ENCODE measurements around the gene SLC35E2B.
"Not testable (repeated sequence)": the region's sequence is repeated elsewhere in the genome, so short reads cannot be mapped to it uniquely, and the experiment has no call there.

Gene SLC35E2B

GRCh38 chr1:1672181-1672965 lies 20.2 kb downstream of the SLC35E2B start:
- DNase-seq = no peak

GRCh38 chr1:1671365-1672119 lies 21.1 kb downstream of the SLC35E2B start:
- no peak for DNase-seq

- no peak for DNase-seq
Measured at GRCh38 chr1:1670866-1671265, 21.7 kb downstream of the SLC35E2B start.

GRCh38 chr1:1669468-1670440 lies 22.8 kb downstream of the SLC35E2B start:
- no peak for DNase-seq

GRCh38 chr1:1666526-1666925 lies 26.1 kb downstream of the SLC35E2B start:
- DNase-seq = no peak

DNA sequence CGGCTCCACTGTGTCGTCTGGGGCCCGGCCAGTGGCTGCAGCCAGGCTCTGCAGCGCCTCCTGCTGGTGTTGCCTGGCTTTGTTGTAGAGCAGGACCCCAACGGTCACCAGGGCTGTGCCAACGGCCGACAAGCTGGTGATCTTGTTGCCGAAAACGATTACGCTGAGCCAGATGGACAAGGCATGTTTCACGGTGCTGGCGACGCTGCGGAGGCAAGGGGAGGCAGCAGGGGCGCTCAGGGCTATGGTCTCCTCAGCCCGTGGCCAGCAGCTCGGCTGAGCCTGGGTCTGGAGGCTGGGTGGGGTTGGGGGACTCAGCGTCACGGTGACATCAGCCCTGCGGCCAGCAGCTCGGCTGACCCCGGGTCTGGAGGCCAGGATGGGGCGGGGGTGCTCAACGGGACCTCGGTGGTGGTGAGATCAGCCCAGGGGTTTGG lies 26.8 kb downstream of the SLC35E2B start:
- DNase-seq = no peak

DNA sequence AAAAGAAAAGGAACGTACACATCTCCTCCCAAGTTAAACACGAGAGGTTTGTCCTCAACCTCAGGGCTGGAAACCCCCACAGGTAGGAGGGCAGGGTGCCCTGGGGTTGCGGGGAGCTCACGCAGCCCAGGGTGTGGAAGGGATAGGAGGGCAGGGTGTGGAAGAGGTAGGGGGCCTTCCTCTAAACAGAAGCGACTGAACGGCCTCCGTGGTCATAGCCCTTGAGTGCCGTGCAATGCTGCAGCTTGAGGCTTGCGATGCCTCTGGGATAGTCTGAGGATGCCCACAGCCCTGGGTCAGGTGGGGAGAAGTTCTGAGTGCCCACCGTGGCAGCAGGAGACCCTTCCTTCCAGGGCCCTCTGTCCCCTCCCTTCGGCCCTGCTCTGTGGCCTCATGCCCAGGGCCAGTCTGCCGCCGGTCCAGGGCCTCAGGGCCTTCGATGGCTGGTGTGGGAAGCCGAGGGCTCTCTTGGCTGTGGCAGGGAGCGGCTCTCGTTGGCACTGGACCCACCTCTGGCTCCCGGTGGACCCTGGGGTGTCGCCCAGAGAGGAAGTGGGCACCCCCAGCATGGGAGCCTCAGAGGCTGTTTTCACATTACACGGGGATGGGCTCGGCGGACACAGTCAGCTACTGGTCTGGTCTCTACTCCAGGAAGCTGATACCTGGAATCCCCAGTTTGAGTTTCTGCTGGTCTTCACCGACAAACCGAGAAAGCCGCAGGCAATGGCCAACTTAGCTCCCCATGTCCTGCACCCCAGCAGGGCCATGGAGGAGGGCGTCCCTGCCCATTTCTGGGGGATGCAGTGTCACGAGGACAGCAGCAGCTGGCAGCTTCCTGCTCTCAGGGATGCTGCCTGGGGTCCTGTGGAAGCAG lies 27.4 kb downstream of the SLC35E2B start:
- no peak for DNase-seq

GRCh38 chr1:1664318-1664717 lies 28.3 kb downstream of the SLC35E2B start:
- not testable (repeated sequence) for DNase-seq

DNA sequence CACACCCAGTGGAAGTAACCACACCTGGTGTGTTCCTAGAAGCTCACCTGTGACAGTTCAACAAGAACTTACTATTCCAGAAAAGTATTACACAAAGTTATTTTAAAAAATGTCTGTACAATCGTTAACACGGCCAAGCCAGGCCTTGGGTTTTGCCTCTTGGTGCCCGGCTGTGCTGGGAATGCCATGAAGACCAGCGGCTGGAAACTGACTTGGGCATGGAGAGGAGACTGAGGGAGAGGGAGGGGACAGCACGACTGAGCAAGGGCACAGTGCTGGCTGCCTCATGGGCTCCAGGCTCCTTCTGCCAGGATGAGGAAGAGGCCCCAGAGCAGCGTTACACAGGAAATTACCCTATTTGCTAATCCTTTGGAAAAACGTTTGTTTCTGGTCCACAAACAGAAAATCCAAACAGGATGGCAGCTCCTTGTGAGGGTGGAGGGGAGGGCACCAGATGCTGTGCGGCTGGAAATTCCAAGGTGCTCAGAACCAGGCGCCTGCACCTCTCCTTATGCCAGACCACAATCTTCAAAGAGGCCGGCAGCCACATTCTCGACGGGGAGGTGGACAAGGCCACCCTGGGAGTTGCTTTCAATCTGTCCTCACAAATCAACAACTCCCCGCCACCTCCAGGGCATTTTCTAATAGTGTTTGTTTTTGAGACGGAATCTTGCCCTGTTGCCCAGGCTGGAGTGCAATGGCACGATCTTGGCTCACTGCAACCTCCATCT lies 29.6 kb downstream of the SLC35E2B start:
- not testable (repeated sequence) for DNase-seq

- not testable (repeated sequence) for DNase-seq
Measured at GRCh38 chr1:1662392-1662791, 30.2 kb downstream of the SLC35E2B start.

DNA sequence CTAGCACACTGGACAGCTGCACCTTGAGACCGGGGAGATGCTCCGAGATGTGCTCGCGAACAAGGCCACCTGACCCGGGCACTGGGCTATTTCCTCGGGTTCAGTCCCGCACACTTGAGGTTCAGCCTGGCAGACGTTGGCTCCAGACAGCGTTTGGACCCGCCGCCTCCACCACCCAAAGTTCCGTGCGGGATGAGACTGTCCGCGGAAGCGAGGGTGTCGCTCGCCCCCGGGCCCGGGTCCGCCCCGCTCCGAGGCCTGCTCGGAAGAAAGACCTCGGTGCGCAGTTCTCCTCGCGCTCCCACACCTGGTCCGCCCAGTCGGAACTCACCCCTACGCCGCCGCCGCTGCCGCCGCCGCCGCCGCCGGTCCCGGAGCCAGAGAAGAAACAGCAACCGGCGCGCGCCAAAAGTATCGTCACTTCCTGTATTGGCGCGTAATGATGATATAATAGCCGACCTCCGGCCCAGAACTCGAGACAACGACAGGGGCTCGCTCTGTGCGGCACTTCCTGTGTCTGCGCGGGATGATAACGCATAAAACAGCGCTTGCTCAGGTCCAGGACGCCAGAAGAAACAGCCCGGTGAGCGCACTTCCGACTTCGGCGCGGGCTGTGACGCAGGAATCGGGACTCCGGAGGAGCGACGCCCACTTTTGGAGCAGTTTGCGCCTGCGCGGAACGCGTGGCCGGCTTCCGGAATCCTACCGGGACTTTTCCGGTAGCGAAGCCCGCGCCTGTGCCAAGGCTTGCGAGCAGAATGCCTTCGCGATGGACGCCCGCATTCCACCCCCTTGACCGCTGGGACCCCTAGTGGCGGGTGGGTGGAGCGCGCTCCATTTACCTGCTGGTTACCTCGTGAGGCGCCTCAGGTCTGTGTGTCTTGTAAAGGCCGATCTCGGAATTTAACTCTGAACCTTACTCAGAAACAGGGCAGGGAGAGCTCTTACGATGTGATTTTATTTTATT lies 33.7 kb downstream of the SLC35E2B start, which contains the start of gene CDK11B:
Gene CDK11B, minus strand, starts transcription at position 422 of the 967 bp plus-strand sequence. CDS start 1,519 bp downstream, outside the sequence.
- peak; percentile 44 for DNase-seq

DNA sequence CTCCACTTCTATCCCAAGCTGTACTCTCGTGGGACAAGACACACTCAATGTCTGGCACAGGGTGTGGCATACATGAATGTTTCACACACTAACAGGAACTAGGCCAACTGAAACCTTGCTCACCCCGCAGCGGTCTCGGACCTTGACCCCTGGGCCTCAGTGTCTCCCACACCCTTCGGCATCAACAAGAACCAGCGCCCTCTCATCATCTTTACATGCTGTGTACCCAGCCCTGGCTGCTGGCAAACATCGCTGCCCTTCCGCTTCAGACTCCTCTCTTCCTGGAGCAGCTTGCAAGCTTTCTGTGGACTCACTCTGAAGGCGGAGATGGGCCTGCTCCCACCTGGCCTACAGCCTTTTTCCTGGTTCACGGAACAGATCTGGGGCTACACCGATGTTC lies 44.3 kb downstream of the SLC35E2B start:
- DNase-seq = not testable (repeated sequence)

DNA sequence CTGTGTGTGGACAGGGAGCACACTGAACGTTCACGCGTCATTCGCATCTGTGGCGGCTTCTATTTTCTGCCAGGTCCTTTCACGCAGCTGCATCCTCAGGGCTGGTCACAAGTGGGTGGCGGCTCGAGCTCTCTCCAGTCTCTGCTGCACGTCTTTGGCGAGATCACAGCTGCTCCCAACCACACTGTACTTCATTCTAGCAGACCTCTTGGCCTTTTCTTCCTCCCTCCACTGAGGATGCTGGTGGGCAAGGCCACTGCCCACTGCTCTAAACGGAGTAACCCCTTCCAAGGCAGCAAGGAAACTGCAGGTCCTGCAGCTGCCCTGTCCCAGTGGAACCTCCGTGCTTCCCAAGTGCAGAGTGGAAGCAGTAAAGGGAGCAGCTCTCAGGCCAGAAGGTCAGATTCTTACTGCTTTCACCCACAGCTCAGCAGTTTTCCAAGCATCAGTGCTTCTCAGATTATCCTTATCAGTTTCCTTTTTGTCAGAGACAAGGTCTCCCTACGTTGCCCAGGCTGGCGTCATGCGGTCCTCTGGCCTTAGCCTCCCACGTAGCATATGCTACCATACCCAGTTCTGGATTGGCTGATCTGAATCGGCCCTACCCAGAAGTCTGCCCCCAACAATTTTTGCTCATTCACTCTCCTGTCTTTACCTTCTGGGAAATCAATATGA lies 44.9 kb downstream of the SLC35E2B start:
- DNase-seq = not testable (repeated sequence)

GRCh38 chr1:1646326-1646725 lies 46.3 kb downstream of the SLC35E2B start:
- not testable (repeated sequence) for DNase-seq

- not testable (repeated sequence) for DNase-seq
Measured at GRCh38 chr1:1640711-1641461, 51.7 kb downstream of the SLC35E2B start.

DNA sequence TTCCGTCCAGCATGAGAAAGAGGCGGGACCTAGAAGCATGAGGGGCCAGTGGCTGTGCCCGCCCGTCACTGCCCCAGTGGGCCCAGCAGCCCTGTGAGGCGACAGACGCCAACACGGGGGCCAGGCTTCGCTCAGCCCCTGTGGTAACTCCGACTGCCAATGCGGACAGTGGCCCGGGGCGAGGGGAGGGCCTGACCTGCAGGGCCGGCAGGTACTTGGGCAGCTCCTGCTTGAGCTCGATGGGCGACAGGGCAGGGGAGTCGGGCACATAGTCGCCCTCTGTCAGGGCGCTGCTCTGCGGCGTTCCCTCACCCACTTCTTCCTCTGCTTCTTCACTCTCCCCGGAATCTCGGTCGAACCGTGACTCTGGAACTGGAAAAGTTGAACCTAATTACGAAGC lies 52.5 kb downstream of the SLC35E2B start:
- not testable (repeated sequence) for DNase-seq

- DNase-seq = not testable (repeated sequence)
Measured at GRCh38 chr1:1639368-1639767, 53.2 kb downstream of the SLC35E2B start.

- DNase-seq = not testable (repeated sequence)
Measured at GRCh38 chr1:1638528-1638927, 54.1 kb downstream of the SLC35E2B start.
